Calu3 (cell line): ENCODE data around the gene SLC39A5. TPM values are rescaled to one million over a fixed set of nuclear protein-coding genes. Genes with fewer than 3 reads are reported as not detected.
"Not testable (repeated sequence)": the region's sequence is repeated elsewhere in the genome, so short reads cannot be mapped to it uniquely, and the experiment has no call there.

Source experiments
- BruUV-seq: library from RNA; stranded (reverse); fragments of 400-500 nt; replicated peaks from 2 replicates; lab custom pipeline; 2021; lab: Mats Ljungman, UMichigan
- CTCF ChIA-PET: fragments of 300-600 bp; sonication (Branson Sonifier 250); formaldehyde crosslinking; loops from one replicate; lab custom pipeline; 2022; ENCODE audit warnings: antibody characterized with exemption; lab: Charles Lee
- DNase-seq: peaks from one replicate; pipeline ENCODE4 v3.0.0; 2022
- H3K27ac Mint-ChIP-seq: one replicate; pipeline ENCODE4 v1.8.0; 2022; ENCODE audit warnings: mixed read lengths; ENCODE audit not compliant: unreplicated experiment
- H3K27me3 Mint-ChIP-seq: one replicate; pipeline ENCODE4 v1.8.0; 2022; ENCODE audit warnings: mixed read lengths; ENCODE audit not compliant: unreplicated experiment
- H3K36me3 Mint-ChIP-seq: one replicate; pipeline ENCODE4 v1.8.0; 2022; ENCODE audit warnings: mild to moderate bottlenecking, moderate library complexity, mixed read lengths; ENCODE audit not compliant: insufficient read depth, unreplicated experiment
- H3K4me1 Mint-ChIP-seq: one replicate; pipeline ENCODE4 v1.8.0; 2022; ENCODE audit warnings: mild to moderate bottlenecking, low read depth, mixed read lengths; ENCODE audit not compliant: unreplicated experiment
- H3K4me3 Mint-ChIP-seq: one replicate; pipeline ENCODE4 v1.8.0; 2022; ENCODE audit warnings: mild to moderate bottlenecking, low read depth, moderate library complexity, mixed read lengths; ENCODE audit not compliant: unreplicated experiment
- H3K9me3 Mint-ChIP-seq: one replicate; pipeline ENCODE4 v1.8.0; 2022; ENCODE audit warnings: low read depth, mixed read lengths; ENCODE audit not compliant: unreplicated experiment
- intact Hi-C: fragments of 100-400 bp; cut with micrococcal nuclease; formaldehyde crosslinking; loops from one replicate; pipeline ENCODE4 v1.10.0; 2022; ENCODE audit not compliant: unreplicated experiment
- total RNA-seq: library from RNA; stranded (reverse); gene quantifications from 2 replicates; pipeline ENCODE4 v1.2.3, GENCODE V29; 2022
- TF ChIP-seq, protein P1 (sequence below): fragments of 200-600 bp; IDR thresholded peaks from one replicate; pipeline ENCODE4 v1.8.0; 2022; ENCODE audit warnings: antibody characterized with exemption; ENCODE audit not compliant: unreplicated experiment

SLC39A5 gene
- total RNA-seq, 1 experiment from 2014 or later: not detected

DNA sequence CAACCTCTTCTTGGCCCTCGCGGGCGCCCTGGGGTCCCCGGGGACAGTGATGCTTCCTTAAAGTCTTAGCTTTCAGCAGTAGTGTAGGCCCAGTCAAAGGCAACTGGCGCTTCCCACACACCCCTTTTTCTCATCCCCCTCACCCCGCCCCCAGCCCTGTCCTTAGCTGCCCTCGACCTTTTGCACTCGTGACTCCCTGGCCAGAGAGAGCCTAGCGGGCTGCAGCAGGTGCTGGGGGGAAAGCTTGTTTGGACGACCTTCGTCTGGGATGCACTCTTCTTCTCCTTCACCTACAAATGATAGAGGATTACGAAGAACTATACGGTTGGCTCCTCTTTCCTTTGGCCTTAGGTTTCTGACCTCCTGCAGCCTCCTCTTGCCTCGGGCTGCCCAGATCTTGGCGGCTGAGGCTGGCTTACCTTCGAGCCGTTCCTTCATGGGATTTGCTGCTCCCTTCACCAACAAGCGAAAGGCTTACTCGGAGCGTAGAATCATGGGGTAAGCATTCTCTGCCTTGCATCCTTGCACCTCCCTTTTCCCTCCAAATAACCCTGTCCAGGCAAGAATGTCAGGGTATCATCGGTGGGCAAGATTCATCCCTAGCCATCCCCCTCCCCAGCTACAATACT, 37.7 kb downstream of the SLC39A5 start:
- intact Hi-C loops: no loop called here
- Mint-ChIP-seq H3K27ac (no peak overlapping the region), H3K27me3 (no peaks in the 10 kb centered on the region), H3K4me3 (peak overlapping the region; percentile 99), H3K36me3 (peaks cover 42% of the 10 kb centered on the region), H3K9me3 (no peaks in the 10 kb centered on the region), H3K4me1 (peaks cover 8% of the 10 kb centered on the region)
- DNase-seq: no peak
- no TSS peak for BruUV-seq
- TF ChIP-seq, protein P1, sequence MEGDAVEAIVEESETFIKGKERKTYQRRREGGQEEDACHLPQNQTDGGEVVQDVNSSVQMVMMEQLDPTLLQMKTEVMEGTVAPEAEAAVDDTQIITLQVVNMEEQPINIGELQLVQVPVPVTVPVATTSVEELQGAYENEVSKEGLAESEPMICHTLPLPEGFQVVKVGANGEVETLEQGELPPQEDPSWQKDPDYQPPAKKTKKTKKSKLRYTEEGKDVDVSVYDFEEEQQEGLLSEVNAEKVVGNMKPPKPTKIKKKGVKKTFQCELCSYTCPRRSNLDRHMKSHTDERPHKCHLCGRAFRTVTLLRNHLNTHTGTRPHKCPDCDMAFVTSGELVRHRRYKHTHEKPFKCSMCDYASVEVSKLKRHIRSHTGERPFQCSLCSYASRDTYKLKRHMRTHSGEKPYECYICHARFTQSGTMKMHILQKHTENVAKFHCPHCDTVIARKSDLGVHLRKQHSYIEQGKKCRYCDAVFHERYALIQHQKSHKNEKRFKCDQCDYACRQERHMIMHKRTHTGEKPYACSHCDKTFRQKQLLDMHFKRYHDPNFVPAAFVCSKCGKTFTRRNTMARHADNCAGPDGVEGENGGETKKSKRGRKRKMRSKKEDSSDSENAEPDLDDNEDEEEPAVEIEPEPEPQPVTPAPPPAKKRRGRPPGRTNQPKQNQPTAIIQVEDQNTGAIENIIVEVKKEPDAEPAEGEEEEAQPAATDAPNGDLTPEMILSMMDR: no peak
- CTCF ChIA-PET: interaction anchor here (0.5 to 1.4 kb wide), 4 partner anchors 10 to 94 kb away, joined by 3 to 6 read pairs (median 4); partner anchors contain the start of genes ANKRD52 and RNF41

DNA sequence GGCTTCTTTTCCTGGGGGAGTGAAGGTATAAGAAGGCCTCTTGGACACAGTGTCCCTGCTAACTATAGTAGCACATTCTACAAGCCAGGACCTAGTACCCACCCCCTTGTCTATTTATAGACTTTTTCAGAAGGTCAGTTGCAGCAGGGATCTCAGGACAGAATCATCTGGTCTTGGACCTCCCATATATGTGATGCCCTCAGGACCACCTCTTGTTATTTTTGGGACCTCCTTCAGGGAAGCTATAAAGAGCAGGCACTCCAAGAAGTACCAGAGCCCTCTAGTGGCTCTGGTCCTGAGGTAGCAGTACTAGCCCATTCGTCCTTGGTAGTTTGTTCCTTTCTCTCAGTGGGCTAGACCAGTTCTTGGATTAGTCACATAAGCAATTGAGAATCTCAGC, 41.2 kb downstream of the SLC39A5 start:
- Mint-ChIP-seq H3K27me3 (no peaks in the 10 kb centered on the region), H3K4me1 (peaks cover 8% of the 10 kb centered on the region), H3K4me3 (no peak overlapping the region), H3K27ac (no peak overlapping the region), H3K9me3 (no peaks in the 10 kb centered on the region), H3K36me3 (peaks cover 60% of the 10 kb centered on the region)
- no TSS peak for BruUV-seq
- DNase-seq: no peak
- intact Hi-C loops: no loop called here
- CTCF ChIA-PET: interaction anchor here (0.6 to 1.0 kb wide), 3 partner anchors 13 to 427 kb away, joined by 3 to 4 read pairs (median 3); partner anchors contain the start of gene ANKRD52
- TF ChIP-seq, protein P1: no peak

DNA sequence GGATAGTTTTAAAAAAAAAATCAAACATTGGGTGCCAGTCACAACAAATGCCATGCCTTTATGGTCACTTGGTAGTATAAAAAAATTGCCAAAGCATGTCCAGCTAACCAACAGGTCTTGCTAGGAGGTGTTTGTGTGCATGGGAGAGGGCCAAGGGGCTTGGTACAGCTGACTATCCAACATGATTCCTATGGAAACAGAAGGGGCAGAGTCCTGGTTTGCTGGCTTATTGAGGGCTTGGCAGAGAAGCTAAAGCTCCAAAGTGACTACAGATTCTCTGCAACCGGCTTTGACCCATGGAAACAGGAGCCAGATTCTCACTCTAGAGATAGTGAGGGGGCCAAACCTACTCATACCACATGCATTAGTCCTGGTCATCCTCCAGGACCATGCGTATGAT, 42.6 kb downstream of the SLC39A5 start:
- H3K27me3 Mint-ChIP-seq, H3K9me3 Mint-ChIP-seq, intact Hi-C loops, CTCF ChIA-PET, H3K4me3 Mint-ChIP-seq, DNase-seq, H3K27ac Mint-ChIP-seq, H3K4me1 Mint-ChIP-seq: not testable (repeated sequence)
- BruUV-seq: TSS peak; percentile 44
- H3K36me3 Mint-ChIP-seq: peaks cover 57% of the 10 kb centered on the region

DNA sequence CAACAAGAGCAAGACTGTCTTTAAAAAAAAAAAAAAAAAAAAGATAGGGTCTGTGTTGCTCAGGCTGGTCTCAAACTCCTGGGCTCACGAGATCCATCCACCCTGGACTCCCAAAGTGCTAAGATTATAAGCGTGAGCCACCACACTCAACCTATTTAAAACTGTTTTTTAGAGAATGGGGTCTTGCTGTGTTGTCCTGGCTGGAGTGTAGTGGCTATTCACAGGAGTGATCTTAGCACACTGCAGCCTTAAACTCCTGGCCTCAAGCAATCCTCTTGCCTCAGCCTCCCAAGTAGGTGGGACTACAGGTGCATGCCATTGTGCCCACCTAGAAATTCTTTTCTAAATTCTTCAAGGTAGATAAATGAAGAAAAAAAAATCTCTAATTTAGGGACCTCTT, 44.4 kb downstream of the SLC39A5 start:
- Mint-ChIP-seq H3K27me3 (no peaks in the 10 kb centered on the region), H3K4me3 (no peak overlapping the region), H3K9me3 (no peaks in the 10 kb centered on the region), H3K36me3 (peaks cover 68% of the 10 kb centered on the region), H3K4me1 (no peaks in the 10 kb centered on the region), H3K27ac (no peak overlapping the region)
- DNase-seq: no peak
- TF ChIP-seq, protein P1: no peak
- BruUV-seq: no TSS peak
- intact Hi-C loops: no loop called here
- CTCF ChIA-PET: no interaction called here

DNA sequence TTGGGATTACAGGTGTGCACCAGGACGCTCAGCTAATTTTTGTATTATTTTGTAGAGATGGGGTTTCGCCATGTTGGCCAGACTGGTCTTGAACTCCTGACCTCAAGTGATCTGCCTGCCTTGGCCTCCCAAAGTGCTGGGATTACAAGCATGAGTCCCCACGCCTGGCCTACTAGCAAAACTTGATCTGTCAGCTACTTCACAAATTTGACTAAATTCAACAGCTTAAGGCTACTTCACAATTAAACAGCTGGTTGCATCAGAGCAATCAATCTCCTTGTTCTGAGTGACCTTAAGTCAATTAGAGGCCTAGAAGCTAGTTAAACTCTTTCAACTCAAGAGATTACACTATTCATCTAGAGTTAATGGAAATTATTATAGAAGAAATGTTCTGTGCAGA, 49.1 kb downstream of the SLC39A5 start:
- DNase-seq: no peak
- no TSS peak for BruUV-seq
- TF ChIP-seq, protein P1: no peak
- no peaks in the 10 kb centered on the region for H3K4me1 Mint-ChIP-seq
- H3K27me3 Mint-ChIP-seq: no peaks in the 10 kb centered on the region
- CTCF ChIA-PET: interaction anchor here (0.8 kb wide), 1 partner anchor 35 kb away, joined by 3 read pairs; no protein-coding TSS in a partner anchor
- no peaks in the 10 kb centered on the region for H3K9me3 Mint-ChIP-seq
- intact Hi-C loops: no loop called here
- peaks cover 73% of the 10 kb centered on the region for H3K36me3 Mint-ChIP-seq
- no peak overlapping the region for H3K27ac Mint-ChIP-seq
- no peak overlapping the region for H3K4me3 Mint-ChIP-seq
